Measurements from ENCODE around the gene PRR36. TPM values are rescaled to one million over a fixed set of nuclear protein-coding genes. Genes with fewer than 3 reads are reported as not detected.

Gene PRR36
- total RNA-seq, 4 donors from 2014 or later, result 0.52 TPM; not detected in 3

DNA sequence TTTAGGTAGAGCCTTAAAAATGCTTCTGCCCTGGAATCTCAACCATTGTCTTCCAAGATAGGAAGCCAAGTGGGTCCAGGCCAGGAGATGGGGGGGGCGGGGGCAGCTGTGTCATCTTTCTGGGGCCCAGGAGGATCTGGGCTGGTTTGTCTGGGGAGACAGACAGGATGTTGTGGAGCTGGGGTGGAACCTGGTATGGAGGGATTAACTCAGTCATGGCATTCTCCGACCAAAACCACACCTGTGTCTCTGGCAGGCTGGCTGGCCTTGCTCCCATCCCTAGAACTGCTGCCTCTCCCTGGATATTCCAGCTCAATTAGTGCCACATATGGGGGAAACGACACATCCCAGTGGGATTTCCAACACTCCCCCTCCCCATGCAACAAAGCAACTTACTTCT is 26.7 kb upstream of the PRR36 start:
- 50% methylated on average over 3 of the region's 3 CpGs for WGBS
- H3K27me3 ChIP-seq, result peaks cover 0 to 11% (median 0%) of the 10 kb centered on the region in 4 donors
- H3K4me1 ChIP-seq, result peaks cover 22 to 27% (median 26%) of the 10 kb centered on the region in 4 donors
- no peak for DNase-seq (ENCODE audit: extremely low spot score)
- TF ChIP-seq POLR2AphosphoS5 (IDR thresholded peaks at IDR 0.05), result no peak
- TF ChIP-seq, protein P1, sequence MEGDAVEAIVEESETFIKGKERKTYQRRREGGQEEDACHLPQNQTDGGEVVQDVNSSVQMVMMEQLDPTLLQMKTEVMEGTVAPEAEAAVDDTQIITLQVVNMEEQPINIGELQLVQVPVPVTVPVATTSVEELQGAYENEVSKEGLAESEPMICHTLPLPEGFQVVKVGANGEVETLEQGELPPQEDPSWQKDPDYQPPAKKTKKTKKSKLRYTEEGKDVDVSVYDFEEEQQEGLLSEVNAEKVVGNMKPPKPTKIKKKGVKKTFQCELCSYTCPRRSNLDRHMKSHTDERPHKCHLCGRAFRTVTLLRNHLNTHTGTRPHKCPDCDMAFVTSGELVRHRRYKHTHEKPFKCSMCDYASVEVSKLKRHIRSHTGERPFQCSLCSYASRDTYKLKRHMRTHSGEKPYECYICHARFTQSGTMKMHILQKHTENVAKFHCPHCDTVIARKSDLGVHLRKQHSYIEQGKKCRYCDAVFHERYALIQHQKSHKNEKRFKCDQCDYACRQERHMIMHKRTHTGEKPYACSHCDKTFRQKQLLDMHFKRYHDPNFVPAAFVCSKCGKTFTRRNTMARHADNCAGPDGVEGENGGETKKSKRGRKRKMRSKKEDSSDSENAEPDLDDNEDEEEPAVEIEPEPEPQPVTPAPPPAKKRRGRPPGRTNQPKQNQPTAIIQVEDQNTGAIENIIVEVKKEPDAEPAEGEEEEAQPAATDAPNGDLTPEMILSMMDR (IDR thresholded peaks at IDR 0.05), result no peak
- H3K36me3 ChIP-seq, result peaks cover 3 to 11% (median 6%) of the 10 kb centered on the region in 4 donors
- no peaks in the 10 kb centered on the region for H3K9me3 ChIP-seq
- intact Hi-C loops (cut with DNase I), result no loop called here
- H3K27ac ChIP-seq (replicated peaks in 1 of 4), result no peak overlapping the region
- no peak overlapping the region for H3K4me3 ChIP-seq

DNA sequence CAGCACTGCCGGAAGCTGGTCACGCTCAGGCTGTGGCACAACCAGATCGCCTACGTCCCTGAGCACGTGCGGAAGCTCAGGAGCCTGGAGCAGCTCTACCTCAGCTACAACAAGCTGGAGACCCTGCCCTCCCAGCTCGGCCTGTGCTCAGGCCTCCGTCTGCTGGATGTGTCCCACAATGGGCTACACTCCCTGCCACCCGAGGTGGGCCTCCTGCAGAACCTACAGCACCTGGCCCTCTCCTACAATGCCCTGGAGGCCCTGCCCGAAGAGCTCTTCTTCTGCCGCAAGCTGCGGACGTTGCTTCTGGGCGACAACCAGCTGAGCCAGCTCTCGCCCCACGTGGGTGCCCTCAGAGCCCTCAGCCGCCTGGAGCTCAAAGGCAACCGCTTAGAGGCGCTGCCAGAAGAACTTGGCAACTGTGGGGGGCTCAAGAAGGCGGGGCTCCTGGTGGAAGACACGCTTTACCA is 26.2 kb upstream of the PRR36 start:
- Histone ChIP-seq H3K36me3 (peaks cover 0 to 6% (median 1%) of the 10 kb centered on the region in 4 donors), H3K9me3 (no peaks in the 10 kb centered on the region), H3K4me1 (peaks cover 17 to 22% (median 21%) of the 10 kb centered on the region in 4 donors), H3K27ac (replicated peaks in 1 of 4) (no peak overlapping the region), H3K4me3 (no peak overlapping the region), H3K27me3 (peaks cover 0 to 11% (median 0%) of the 10 kb centered on the region in 4 donors)
- TF ChIP-seq POLR2AphosphoS5 (IDR thresholded peaks at IDR 0.05) (no peak), POLR2A (IDR thresholded peaks at IDR 0.05; ENCODE audit: low read depth) (no peak), EP300 (IDR thresholded peaks at IDR 0.05) (no peak)
- TF ChIP-seq, protein P1 (IDR thresholded peaks at IDR 0.05), result no peak
- DNase-seq (ENCODE audit: extremely low spot score), result no peak
- 83% methylated on average over 17 of the region's 21 CpGs for WGBS
- intact Hi-C loops (cut with DNase I), result no loop called here

DNA sequence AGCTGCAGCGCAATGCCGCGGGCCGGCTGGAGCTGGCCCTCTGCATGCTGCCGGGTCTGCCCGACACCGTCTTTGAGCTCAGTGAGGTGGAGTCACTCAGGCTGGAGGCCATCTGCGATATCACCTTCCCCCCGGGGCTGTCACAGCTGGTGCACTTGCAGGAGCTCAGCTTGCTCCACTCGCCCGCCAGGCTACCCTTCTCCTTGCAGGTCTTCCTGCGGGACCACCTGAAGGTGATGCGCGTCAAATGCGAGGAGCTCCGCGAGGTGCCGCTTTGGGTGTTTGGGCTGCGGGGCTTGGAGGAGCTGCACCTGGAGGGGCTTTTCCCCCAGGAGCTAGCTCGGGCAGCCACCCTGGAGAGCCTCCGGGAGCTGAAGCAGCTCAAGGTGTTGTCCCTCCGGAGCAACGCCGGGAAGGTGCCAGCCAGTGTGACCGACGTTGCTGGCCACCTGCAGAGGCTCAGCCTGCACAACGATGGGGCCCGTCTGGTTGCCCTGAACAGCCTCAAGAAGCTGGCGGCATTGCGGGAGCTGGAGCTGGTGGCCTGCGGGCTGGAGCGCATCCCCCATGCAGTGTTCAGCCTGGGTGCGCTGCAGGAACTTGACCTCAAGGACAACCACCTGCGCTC is 25.7 kb upstream of the PRR36 start:
- peaks cover 0 to 17% (median 0%) of the 10 kb centered on the region in 4 donors for H3K27me3 ChIP-seq
- TF ChIP-seq EP300 (IDR thresholded peaks at IDR 0.05) (no peak), POLR2AphosphoS5 (IDR thresholded peaks at IDR 0.05) (no peak), POLR2A (IDR thresholded peaks at IDR 0.05; ENCODE audit: low read depth) (no peak)
- TF ChIP-seq, protein P1 (IDR thresholded peaks at IDR 0.05), result no peak
- no peaks in the 10 kb centered on the region for H3K9me3 ChIP-seq
- H3K27ac ChIP-seq (replicated peaks in 1 of 4), result no peak overlapping the region
- no peak overlapping the region for H3K4me3 ChIP-seq
- WGBS, result 86% methylated on average over 26 of the region's 34 CpGs
- peaks cover 11 to 16% (median 15%) of the 10 kb centered on the region in 4 donors for H3K4me1 ChIP-seq
- no peak for DNase-seq (ENCODE audit: extremely low spot score)
- intact Hi-C loops (cut with DNase I), result loop anchor here (5.0 kb wide), 1 partner anchor 38 kb away; no protein-coding TSS in a partner anchor
- H3K36me3 ChIP-seq, result peaks cover 0 to under 1% (median 0%) of the 10 kb centered on the region in 4 donors

DNA sequence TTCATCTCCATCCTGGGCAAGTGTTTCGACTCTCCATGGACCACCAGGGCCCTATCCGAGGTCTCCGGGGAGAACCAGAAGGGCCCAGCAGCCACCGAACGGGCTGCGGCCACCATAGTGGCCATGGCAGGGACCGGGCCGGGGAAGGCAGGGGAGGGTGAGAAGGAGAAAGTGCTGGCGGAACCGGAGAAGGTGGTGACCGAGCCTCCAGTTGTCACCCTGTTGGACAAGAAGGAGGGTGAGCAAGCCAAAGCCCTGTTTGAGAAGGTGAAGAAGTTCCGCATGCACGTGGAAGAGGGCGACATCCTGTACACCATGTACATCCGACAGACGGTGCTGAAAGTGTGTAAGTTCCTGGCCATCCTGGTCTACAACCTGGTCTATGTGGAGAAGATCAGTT is 24.8 kb upstream of the PRR36 start:
- no peak for TF ChIP-seq EP300 (IDR thresholded peaks at IDR 0.05)
- no peak for TF ChIP-seq POLR2A (IDR thresholded peaks at IDR 0.05; ENCODE audit: low read depth)
- no peak for TF ChIP-seq POLR2AphosphoS5 (IDR thresholded peaks at IDR 0.05)
- TF ChIP-seq, protein P1 (IDR thresholded peaks at IDR 0.05), result no peak
- 95% methylated on average over 16 of the region's 16 CpGs for WGBS
- Histone ChIP-seq H3K4me1 (peaks cover 7 to 10% (median 8%) of the 10 kb centered on the region in 4 donors), H3K27me3 (peaks cover 0 to 26% (median 2%) of the 10 kb centered on the region in 4 donors), H3K36me3 (no peaks in the 10 kb centered on the region), H3K9me3 (no peaks in the 10 kb centered on the region), H3K4me3 (no peak overlapping the region), H3K27ac (replicated peaks in 1 of 4) (no peak overlapping the region)
- intact Hi-C loops (cut with DNase I), result loop anchor here (5.0 kb wide), 1 partner anchor 37 kb away; no protein-coding TSS in a partner anchor
- no peak for DNase-seq (ENCODE audit: extremely low spot score)

Data from esophagus muscularis mucosa (tissue), 4 donors.